GM10248 (cell line): ENCODE measurements around the gene PRORP.

Source experiments
- CTCF ChIA-PET: fragments of 300-600 bp; sonication (Branson Sonifier 250); formaldehyde crosslinking; extraction: SDS; loops from one replicate; lab custom pipeline; 2021; ENCODE audit warnings: antibody characterized with exemption; lab: Yijun Ruan, JAX
- POLR2A ChIA-PET: fragments of 350-650 bp; sonication (Branson Sonifier 250); formaldehyde crosslinking; extraction: SDS; loops from one replicate; lab custom pipeline; 2020; ENCODE audit warnings: antibody characterized with exemption; lab: Yijun Ruan, JAX
- DNase-seq: peaks from one replicate; pipeline ENCODE4 v3.0.0; 2012; ENCODE audit errors: extremely low spot score
- TF ChIP-seq, protein P1 (sequence below): IDR thresholded peaks from 2 replicates; pipeline ENCODE4 v1.5.1; 2012; ENCODE audit warnings: mild to moderate bottlenecking, low read depth; ENCODE audit errors: extremely low read depth, missing control alignments, control extremely low read depth

PRORP gene

DNA sequence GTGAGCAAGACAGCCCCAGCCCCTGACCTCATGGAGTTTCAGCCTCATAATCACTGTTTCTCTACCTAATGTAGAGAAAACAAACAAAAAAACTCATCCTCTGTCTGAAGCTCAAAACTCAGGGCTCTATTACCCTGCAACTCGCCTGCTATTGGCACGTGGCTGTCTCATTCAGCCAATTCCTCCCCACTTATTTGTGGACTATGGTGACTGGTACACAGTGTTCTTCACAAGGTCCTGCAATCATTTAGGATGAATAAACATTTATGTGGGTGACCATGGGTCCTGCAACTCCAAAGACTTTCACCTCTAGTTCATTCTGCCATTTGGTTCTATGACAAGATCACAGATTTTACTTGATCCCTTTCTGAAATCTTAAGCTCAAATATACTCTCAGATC, 5.2 kb upstream of the PRORP start:
- no peak for DNase-seq
- CTCF ChIA-PET = interaction anchor here (0.8 to 1.5 kb wide), 2 partner anchors 17 to 300 kb away, joined by 3 read pairs; no protein-coding TSS in a partner anchor
- TF ChIP-seq, protein P1, sequence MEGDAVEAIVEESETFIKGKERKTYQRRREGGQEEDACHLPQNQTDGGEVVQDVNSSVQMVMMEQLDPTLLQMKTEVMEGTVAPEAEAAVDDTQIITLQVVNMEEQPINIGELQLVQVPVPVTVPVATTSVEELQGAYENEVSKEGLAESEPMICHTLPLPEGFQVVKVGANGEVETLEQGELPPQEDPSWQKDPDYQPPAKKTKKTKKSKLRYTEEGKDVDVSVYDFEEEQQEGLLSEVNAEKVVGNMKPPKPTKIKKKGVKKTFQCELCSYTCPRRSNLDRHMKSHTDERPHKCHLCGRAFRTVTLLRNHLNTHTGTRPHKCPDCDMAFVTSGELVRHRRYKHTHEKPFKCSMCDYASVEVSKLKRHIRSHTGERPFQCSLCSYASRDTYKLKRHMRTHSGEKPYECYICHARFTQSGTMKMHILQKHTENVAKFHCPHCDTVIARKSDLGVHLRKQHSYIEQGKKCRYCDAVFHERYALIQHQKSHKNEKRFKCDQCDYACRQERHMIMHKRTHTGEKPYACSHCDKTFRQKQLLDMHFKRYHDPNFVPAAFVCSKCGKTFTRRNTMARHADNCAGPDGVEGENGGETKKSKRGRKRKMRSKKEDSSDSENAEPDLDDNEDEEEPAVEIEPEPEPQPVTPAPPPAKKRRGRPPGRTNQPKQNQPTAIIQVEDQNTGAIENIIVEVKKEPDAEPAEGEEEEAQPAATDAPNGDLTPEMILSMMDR = no peak
- POLR2A ChIA-PET = no interaction called here

DNA sequence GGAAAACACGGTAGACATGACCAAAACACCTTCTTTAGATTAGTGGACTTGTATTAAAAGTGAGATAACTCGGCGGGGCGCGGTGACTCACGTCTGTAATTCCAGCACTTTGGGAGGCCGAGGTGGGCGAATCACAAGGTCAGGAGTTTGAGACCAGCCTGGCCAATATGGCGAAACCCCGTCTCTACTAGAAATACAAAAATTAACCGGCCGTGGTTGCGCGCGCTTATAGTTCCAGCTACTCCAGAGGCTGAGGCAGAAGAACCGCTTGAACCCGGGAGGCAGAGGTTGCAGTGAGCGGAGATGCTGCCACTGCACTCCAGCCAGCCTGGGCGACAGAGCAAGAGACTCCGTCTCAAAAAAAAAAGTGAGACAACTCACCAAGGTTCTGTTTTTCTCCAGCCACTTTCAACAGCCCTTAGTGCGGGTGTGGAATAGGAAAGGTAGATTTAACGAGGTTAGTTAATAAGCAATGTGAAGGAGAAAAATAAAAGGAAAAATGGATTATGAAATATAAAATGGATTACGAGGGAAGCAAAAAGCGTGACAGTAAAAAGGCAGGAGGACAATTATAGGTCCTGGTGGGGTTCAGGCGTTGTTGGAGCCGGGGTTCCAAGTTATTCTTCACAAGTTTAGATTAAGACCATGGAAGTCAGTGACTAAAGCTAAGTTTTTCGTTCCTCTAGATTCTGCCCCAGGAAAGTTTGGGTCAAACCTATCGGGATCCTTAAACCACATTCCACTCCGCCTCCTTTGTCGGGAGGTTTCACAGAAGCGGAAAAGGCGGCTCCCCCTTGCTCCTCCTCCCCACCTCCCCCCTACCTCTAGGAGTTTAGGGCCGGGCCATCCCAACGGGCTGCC, 1.1 kb upstream of the PRORP start:
- TF ChIP-seq, protein P1 = no peak
- POLR2A ChIA-PET = interaction anchor here (0.5 to 1.8 kb wide), 7 partner anchors 10 to 283 kb away, joined by 3 to 14 read pairs (median 3); partner anchors contain the start of genes NFKBIA and PSMA6
- no peak for DNase-seq
- CTCF ChIA-PET = interaction anchor here (0.9 to 1.5 kb wide), 3 partner anchors 10 to 299 kb away, joined by 3 to 4 read pairs (median 3); no protein-coding TSS in a partner anchor

DNA sequence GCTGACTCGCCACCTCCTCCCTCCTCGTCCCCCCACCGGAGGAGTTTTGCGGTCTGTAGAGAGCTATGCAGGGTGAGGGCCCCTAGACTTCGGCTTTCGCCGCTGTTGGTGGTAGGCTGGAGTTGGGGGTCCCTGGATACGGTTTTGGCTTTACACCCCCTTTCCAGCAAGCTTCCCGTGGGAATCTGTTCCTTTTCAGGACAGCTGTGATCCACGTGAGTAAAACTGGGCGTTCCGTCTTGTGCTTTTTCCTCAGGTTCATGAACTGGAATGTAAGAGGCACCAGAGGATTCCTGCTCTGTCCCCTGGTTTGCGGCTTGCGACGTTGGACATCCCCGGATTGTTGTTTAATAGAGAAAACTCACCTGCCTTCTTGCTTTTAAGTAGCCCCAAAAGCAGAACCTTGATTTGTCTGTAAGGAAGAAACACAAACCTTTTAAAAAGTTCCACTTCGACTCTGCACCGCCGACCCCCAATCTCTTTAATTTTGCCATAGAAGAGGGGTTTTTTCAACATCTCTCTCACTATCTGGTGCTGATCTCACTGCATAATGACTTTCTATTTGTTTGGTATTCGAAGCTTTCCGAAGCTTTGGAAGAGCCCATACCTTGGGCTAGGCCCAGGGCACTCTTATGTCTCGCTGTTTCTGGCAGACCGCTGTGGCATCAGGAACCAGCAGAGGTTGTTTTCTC, 490 bp downstream of the PRORP start:
- TF ChIP-seq, protein P1 = no peak
- ChIA-PET CTCF (interaction anchor here (1.0 to 2.3 kb wide), 10 partner anchors 11 to 294 kb away, joined by 3 to 12 read pairs (median 4); no protein-coding TSS in a partner anchor), POLR2A (interaction anchor here (1.8 kb wide), 1 partner anchor 281 kb away, joined by 14 read pairs; the partner anchor contains the start of gene NFKBIA)
- no peak for DNase-seq

DNA sequence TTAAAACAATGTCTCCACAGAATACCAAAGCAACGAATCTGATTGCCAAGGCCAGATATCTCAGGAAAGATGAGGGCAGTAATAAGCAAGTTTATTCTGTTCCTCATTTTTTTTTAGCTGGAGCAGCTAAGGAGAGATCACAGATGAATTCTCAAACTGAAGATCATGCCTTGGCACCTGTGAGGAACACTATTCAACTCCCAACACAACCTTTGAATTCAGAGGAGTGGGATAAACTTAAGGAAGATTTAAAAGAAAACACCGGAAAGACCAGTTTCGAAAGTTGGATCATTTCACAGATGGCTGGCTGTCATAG, 994 bp downstream of the PRORP start:
- ChIA-PET CTCF (interaction anchor here (1.1 to 2.3 kb wide), 9 partner anchors 10 to 293 kb away, joined by 3 to 12 read pairs (median 4); no protein-coding TSS in a partner anchor), POLR2A (interaction anchor here (0.7 kb wide), 1 partner anchor 11 kb away, joined by 3 read pairs; no protein-coding TSS in a partner anchor)
- TF ChIP-seq, protein P1 = no peak
- DNase-seq = no peak

DNA sequence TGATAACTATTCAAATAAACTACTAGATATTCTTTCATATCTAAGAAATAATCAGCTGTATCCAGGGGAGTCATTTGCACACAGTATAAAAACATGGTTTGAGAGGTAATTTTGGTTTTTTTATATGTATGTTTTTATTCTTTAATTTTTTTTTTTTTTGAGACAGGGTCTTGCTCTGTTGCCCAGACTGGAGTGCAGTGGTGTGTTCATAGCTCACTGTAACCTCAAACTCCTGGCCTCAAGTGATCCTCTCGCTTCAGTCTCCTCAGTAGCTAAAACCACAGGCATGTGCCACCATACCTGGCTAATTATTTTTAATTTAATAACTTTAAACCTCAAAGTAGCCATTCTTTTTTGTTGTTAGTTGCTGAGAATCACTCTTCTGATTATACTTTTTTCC, 1.8 kb downstream of the PRORP start:
- DNase-seq = no peak
- ChIA-PET POLR2A (interaction anchor here (0.7 kb wide), 1 partner anchor 10 kb away, joined by 3 read pairs; no protein-coding TSS in a partner anchor), CTCF (interaction anchor here (1.1 to 2.3 kb wide), 8 partner anchors 10 to 292 kb away, joined by 3 to 12 read pairs (median 4); no protein-coding TSS in a partner anchor)
- TF ChIP-seq, protein P1 = no peak

DNA sequence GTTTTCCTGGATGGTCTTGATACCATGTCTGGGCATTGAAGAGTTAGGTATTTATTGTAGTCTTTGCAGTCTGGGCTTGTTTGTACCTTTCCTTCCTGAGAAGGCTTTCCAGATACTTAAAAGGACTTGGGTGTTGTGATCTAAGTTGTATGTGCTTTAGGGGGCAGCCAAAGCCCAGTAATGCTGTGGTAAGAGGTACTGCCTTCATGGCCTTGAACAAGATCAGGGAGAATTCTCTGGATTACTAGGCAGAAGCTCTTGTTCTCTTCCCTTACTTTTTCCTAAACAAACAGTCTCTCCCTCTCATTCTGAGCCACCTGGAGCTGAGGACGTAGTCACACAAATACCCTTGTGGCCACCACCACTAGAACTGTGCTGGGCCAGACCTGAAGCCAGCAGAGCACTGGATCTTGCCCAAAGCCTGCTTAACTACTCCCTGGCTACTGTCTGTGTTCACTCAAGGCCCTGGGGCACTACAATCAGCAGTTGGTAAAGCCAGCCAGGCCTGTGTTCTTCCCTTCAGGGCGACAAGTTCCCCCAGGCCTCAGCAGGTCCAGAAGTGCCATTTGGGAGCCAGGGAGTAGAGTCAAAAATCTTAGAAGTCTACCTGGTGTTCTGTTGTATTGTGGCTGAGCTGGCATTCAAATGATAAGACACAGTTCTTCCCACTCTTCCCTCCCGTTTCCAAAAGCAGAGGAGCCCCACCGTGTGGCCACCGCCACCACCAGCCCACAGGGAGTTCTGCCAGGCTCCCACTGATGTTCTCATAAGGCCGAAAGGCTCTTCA, 11.4 kb downstream of the PRORP start:
- CTCF ChIA-PET = interaction anchor here (0.9 to 4.6 kb wide), 5 partner anchors 8 to 553 kb away, joined by 3 to 25 read pairs (median 5); no protein-coding TSS in a partner anchor
- DNase-seq = no peak
- TF ChIP-seq, protein P1 = no peak

More for the DNA sequence above, 11.4 kb downstream of the PRORP start:
- POLR2A ChIA-PET = interaction anchor here (0.8 to 1.2 kb wide), 2 partner anchors 13 to 270 kb away, joined by 3 read pairs; no protein-coding TSS in a partner anchor
